ENCODE measurements around the gene ROMO1. TPM values are rescaled to one million over a fixed set of nuclear protein-coding genes. Genes with fewer than 3 reads are reported as not detected.
A peak's percentile ranks its signal among the peaks of the same experiment; 100 is the strongest.
"Not testable (repeated sequence)": the region's sequence is repeated elsewhere in the genome, so short reads cannot be mapped to it uniquely, and the experiment has no call there.

Gene ROMO1
- total RNA-seq, 2 donors from 2014 or later: 263 to 409 TPM

GRCh38 chr20:35699957-35700624 is 886 bp downstream of the ROMO1 start:
- peak overlapping the region; percentile 91 to 95 for H3K27ac ChIP-seq
- peaks cover 0 to 31% of the 10 kb centered on the region in 2 donors for H3K4me1 ChIP-seq
- no peak for DNase-seq (ENCODE audit: low spot score)
- H3K36me3 ChIP-seq: peaks cover 47% of the 10 kb centered on the region
- no peaks in the 10 kb centered on the region for H3K27me3 ChIP-seq
- no peak for TF ChIP-seq CTCF (IDR thresholded peaks at IDR 0.05)
- peak overlapping the region; percentile 84 to 90 for H3K4me3 ChIP-seq
- no peaks in the 10 kb centered on the region for H3K9me3 ChIP-seq

GRCh38 chr20:35700625-35701148 is 1.5 kb downstream of the ROMO1 start:
- no peak for TF ChIP-seq CTCF (IDR thresholded peaks at IDR 0.05)
- H3K27ac ChIP-seq: peak overlapping the region in 1 of 2 donors; percentile 91
- no peaks in the 10 kb centered on the region for H3K9me3 ChIP-seq
- peaks cover 0 to 31% of the 10 kb centered on the region in 2 donors for H3K4me1 ChIP-seq
- no peaks in the 10 kb centered on the region for H3K27me3 ChIP-seq
- H3K36me3 ChIP-seq: peaks cover 47% of the 10 kb centered on the region
- no peak overlapping the region for H3K4me3 ChIP-seq
- DNase-seq (ENCODE audit: low spot score): peak; percentile 51

- DNase-seq (ENCODE audit: low spot score): peak; percentile 50
- Histone ChIP-seq H3K36me3 (peaks cover 54% of the 10 kb centered on the region), H3K4me3 (no peak overlapping the region), H3K4me1 (peaks cover 0 to 28% of the 10 kb centered on the region in 2 donors), H3K27me3 (no peaks in the 10 kb centered on the region), H3K9me3 (no peaks in the 10 kb centered on the region), H3K27ac (no peak overlapping the region)
- no peak for TF ChIP-seq CTCF (IDR thresholded peaks at IDR 0.05)
These were observed 3.0 kb downstream of the ROMO1 start for GRCh38 chr20:35702051-35702823.

GRCh38 chr20:35702824-35703695 is 3.9 kb downstream of the ROMO1 start:
- H3K4me1 ChIP-seq: peaks cover 0 to 20% of the 10 kb centered on the region in 2 donors
- no peaks in the 10 kb centered on the region for H3K9me3 ChIP-seq
- H3K36me3 ChIP-seq: peaks cover 60% of the 10 kb centered on the region
- no peak overlapping the region for H3K27ac ChIP-seq
- H3K27me3 ChIP-seq: no peaks in the 10 kb centered on the region
- H3K4me3 ChIP-seq: no peak overlapping the region
- no peak for TF ChIP-seq CTCF (IDR thresholded peaks at IDR 0.05)
- DNase-seq (ENCODE audit: low spot score): peak; percentile 28

- no peak for TF ChIP-seq CTCF (IDR thresholded peaks at IDR 0.05)
- H3K36me3 ChIP-seq: peaks cover 76% of the 10 kb centered on the region
- no peak for DNase-seq (ENCODE audit: low spot score)
- H3K27me3 ChIP-seq: no peaks in the 10 kb centered on the region
- no peaks in the 10 kb centered on the region for H3K9me3 ChIP-seq
- H3K4me1 ChIP-seq: peaks cover 0 to 27% of the 10 kb centered on the region in 2 donors
- no peak overlapping the region for H3K27ac ChIP-seq
- H3K4me3 ChIP-seq: no peak overlapping the region
These were observed 5.5 kb downstream of the ROMO1 start for GRCh38 chr20:35704514-35705261.

- Histone ChIP-seq H3K4me1 (peaks cover 0 to 24% of the 10 kb centered on the region in 2 donors), H3K36me3 (peaks cover 88% of the 10 kb centered on the region)
- not testable (repeated sequence) for H3K27ac ChIP-seq, H3K9me3 ChIP-seq, H3K27me3 ChIP-seq, H3K4me3 ChIP-seq
- DNase-seq (ENCODE audit: low spot score): peak; percentile 49
These were observed 6.7 kb downstream of the ROMO1 start for GRCh38 chr20:35705894-35706293.

- Histone ChIP-seq H3K36me3 (peaks cover 97% of the 10 kb centered on the region), H3K4me1 (peaks cover 0 to 33% of the 10 kb centered on the region in 2 donors)
- not testable (repeated sequence) for H3K4me3 ChIP-seq, H3K27ac ChIP-seq, H3K9me3 ChIP-seq, H3K27me3 ChIP-seq
- peak; percentile 36 for DNase-seq (ENCODE audit: low spot score)
These were observed 7.7 kb downstream of the ROMO1 start for GRCh38 chr20:35706591-35707529.
